ENCODE results near the gene SPEM3.

- TF ChIP-seq CTCF (IDR thresholded peaks at IDR 0.05): no peak
- no peak for TF ChIP-seq EZH2 (IDR thresholded peaks at IDR 0.05)
Observed at GRCh38 chr17:7384489-7385081, 44.1 kb upstream of the SPEM3 start.
